Measurements from ENCODE around the gene OTUD7B. TPM values are rescaled to one million over a fixed set of nuclear protein-coding genes. Genes with fewer than 3 reads are reported as not detected.
A peak's percentile ranks its signal among the peaks of the same experiment; 100 is the strongest.

The OTUD7B gene
- total and polyA plus RNA-seq, 10 of the 15 experiments (the other 5 are each of a cell fraction or from before 2014, with no cell fraction given) = 1.7 to 24.9 (median 6.6) TPM

- TF ChIP-seq, protein P1, sequence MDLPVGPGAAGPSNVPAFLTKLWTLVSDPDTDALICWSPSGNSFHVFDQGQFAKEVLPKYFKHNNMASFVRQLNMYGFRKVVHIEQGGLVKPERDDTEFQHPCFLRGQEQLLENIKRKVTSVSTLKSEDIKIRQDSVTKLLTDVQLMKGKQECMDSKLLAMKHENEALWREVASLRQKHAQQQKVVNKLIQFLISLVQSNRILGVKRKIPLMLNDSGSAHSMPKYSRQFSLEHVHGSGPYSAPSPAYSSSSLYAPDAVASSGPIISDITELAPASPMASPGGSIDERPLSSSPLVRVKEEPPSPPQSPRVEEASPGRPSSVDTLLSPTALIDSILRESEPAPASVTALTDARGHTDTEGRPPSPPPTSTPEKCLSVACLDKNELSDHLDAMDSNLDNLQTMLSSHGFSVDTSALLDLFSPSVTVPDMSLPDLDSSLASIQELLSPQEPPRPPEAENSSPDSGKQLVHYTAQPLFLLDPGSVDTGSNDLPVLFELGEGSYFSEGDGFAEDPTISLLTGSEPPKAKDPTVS (IDR thresholded peaks at IDR 0.05; ENCODE audit: low read depth, low read length) = no peak
- TF ChIP-seq IKZF2 (IDR thresholded peaks at IDR 0.05) (peak; percentile 29 to 58), EP300 (IDR thresholded peaks at IDR 0.05; ENCODE audit: borderline replicate concordance in 1 of 2, control insufficient read depth in 1 of 2, low read depth in 2 of 2, low read length in 2 of 2) (peak in 1 of 2 experiments; percentile 29; a peak in 1 of 4 replicates), CEBPB (IDR thresholded peaks at IDR 0.05; ENCODE audit: borderline replicate concordance in 1 of 2, low read depth in 2 of 2, low read length in 2 of 2) (0 out of 4 replicates have a peak, but pooled peaks of 1 of the 2 experiments have one; percentile 35), JUND (IDR thresholded peaks at IDR 0.05; ENCODE audit: low read depth, low read length) (no peak), STAT1 (conservative IDR thresholded peaks at IDR 0.05) (peak; percentile 69; the same call in 1 of the 2 replicates), CREB1 (IDR thresholded peaks at IDR 0.05; ENCODE audit: low read depth) (peak; percentile 63; the same call in 1 of the 2 replicates), NFYB (IDR thresholded peaks at IDR 0.05; ENCODE audit: insufficient read depth, low read depth, low read length) (0 out of 2 replicates have a peak, but pooled peaks have one; percentile 20), ZBTB11 (CRISPR knock-in tag; IDR thresholded peaks at IDR 0.05) (no peak), SIX5 (IDR thresholded peaks at IDR 0.05; ENCODE audit: low read depth, low read length, severe bottlenecking) (no peak), MLLT1 (IDR thresholded peaks at IDR 0.05) (peak; percentile 67; the same call in 1 of the 2 replicates), ETV6 (conservative IDR thresholded peaks at IDR 0.05 in 1 of 2, IDR thresholded peaks at IDR 0.05 in 1 of 2; ENCODE audit: borderline replicate concordance in 1 of 2, low read depth in 1 of 2) (no peak; a peak in 1 of 4 replicates), WRNIP1 (IDR thresholded peaks at IDR 0.05; ENCODE audit: borderline replicate concordance, low read depth, low read length) (no peak), TCF7 (IDR thresholded peaks at IDR 0.05; ENCODE audit: borderline replicate concordance) (0 out of 2 replicates have a peak, but pooled peaks have one; percentile 6), SMAD1 (IDR thresholded peaks at IDR 0.05; ENCODE audit: low read depth, partially characterized antibody) (no peak), BCL11A (IDR thresholded peaks at IDR 0.05; ENCODE audit: low read depth, low read length) (no peak), PML (IDR thresholded peaks at IDR 0.05; ENCODE audit: low read length) (peak; percentile 97)
- TF ChIP-seq, protein P2, sequence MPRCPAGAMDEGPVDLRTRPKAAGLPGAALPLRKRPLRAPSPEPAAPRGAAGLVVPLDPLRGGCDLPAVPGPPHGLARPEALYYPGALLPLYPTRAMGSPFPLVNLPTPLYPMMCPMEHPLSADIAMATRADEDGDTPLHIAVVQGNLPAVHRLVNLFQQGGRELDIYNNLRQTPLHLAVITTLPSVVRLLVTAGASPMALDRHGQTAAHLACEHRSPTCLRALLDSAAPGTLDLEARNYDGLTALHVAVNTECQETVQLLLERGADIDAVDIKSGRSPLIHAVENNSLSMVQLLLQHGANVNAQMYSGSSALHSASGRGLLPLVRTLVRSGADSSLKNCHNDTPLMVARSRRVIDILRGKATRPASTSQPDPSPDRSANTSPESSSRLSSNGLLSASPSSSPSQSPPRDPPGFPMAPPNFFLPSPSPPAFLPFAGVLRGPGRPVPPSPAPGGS (IDR thresholded peaks at IDR 0.05; ENCODE audit: borderline replicate concordance, insufficient read depth, low read depth, low read length, poor library complexity, severe bottlenecking) = no peak
- TF ChIP-seq, protein P3, sequence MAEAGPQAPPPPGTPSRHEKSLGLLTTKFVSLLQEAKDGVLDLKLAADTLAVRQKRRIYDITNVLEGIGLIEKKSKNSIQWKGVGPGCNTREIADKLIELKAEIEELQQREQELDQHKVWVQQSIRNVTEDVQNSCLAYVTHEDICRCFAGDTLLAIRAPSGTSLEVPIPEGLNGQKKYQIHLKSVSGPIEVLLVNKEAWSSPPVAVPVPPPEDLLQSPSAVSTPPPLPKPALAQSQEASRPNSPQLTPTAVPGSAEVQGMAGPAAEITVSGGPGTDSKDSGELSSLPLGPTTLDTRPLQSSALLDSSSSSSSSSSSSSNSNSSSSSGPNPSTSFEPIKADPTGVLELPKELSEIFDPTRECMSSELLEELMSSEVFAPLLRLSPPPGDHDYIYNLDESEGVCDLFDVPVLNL (IDR thresholded peaks at IDR 0.05; ENCODE audit: low read depth, low read length) = no peak
These were observed 122.1 kb downstream of the OTUD7B start (continued) for GRCh38 chr1:149888247-149888998.
